Stimulated activated CD8-positive, alpha-beta memory T cell treated with anti-CD3 and anti-CD28 coated beads, Interleukin-4, amount 100 ng/mL, for 24 hours (primary cell): ENCODE data around the gene NFIX.

Experiments used
- DNase-seq: peaks from one replicate; pipeline ENCODE4 v3.0.0-alpha.2; 2020; ENCODE audit warnings: low read depth

The NFIX gene

GRCh38 chr19:12990431-12990830 is 4.8 kb upstream of the NFIX start:
- DNase-seq: no peak

- DNase-seq: no peak
Measured at GRCh38 chr19:12990853-12991252, 4.4 kb upstream of the NFIX start.

- DNase-seq: no peak
Measured at GRCh38 chr19:12991296-12991695, 4.0 kb upstream of the NFIX start.

GRCh38 chr19:12992729-12993128 is 2.5 kb upstream of the NFIX start:
- DNase-seq: no peak

GRCh38 chr19:12993562-12993961 is 1.7 kb upstream of the NFIX start:
- DNase-seq: no peak

GRCh38 chr19:12995596-12996405 is 526 bp downstream of the NFIX start:
- no peak for DNase-seq

GRCh38 chr19:12996406-12997094 is 1.3 kb downstream of the NFIX start:
- no peak for DNase-seq

- DNase-seq: no peak
Measured at GRCh38 chr19:12997179-12997966, 2.1 kb downstream of the NFIX start.

- no peak for DNase-seq
Measured at GRCh38 chr19:12997967-12998940, 3.0 kb downstream of the NFIX start.

- no peak for DNase-seq
Measured at GRCh38 chr19:13001166-13001501, 5.9 kb downstream of the NFIX start.

- DNase-seq: no peak
Measured at GRCh38 chr19:13001502-13002165, 6.4 kb downstream of the NFIX start.

GRCh38 chr19:13002166-13002898 is 7.1 kb downstream of the NFIX start:
- DNase-seq: no peak

GRCh38 chr19:13003081-13003480 is 7.8 kb downstream of the NFIX start:
- DNase-seq: no peak

GRCh38 chr19:13004273-13004672 is 9.0 kb downstream of the NFIX start:
- DNase-seq: no peak

- DNase-seq: no peak
Measured at GRCh38 chr19:13005253-13005652, 10.0 kb downstream of the NFIX start.

- DNase-seq: no peak
Measured at GRCh38 chr19:13005861-13006370, 10.6 kb downstream of the NFIX start.

- no peak for DNase-seq
Measured at GRCh38 chr19:13006431-13007281, 11.4 kb downstream of the NFIX start.

GRCh38 chr19:13007292-13008045 is 12.2 kb downstream of the NFIX start:
- no peak for DNase-seq
